ENCODE results near the gene CCL7.

CCL7 gene

GRCh38 chr17:34269969-34270368 is at the start of gene CCL7:
Gene CCL7 (plus strand): TSS chr17:34270221. CDS start chr17:34270291, 70 bp downstream.
- TF ChIP-seq, protein P1, sequence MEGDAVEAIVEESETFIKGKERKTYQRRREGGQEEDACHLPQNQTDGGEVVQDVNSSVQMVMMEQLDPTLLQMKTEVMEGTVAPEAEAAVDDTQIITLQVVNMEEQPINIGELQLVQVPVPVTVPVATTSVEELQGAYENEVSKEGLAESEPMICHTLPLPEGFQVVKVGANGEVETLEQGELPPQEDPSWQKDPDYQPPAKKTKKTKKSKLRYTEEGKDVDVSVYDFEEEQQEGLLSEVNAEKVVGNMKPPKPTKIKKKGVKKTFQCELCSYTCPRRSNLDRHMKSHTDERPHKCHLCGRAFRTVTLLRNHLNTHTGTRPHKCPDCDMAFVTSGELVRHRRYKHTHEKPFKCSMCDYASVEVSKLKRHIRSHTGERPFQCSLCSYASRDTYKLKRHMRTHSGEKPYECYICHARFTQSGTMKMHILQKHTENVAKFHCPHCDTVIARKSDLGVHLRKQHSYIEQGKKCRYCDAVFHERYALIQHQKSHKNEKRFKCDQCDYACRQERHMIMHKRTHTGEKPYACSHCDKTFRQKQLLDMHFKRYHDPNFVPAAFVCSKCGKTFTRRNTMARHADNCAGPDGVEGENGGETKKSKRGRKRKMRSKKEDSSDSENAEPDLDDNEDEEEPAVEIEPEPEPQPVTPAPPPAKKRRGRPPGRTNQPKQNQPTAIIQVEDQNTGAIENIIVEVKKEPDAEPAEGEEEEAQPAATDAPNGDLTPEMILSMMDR (IDR thresholded peaks at IDR 0.05) = no peak
- H3K4me1 ChIP-seq = no peaks in the 10 kb centered on the region
- H3K4me3 ChIP-seq (ENCODE audit: low read depth, low read length) = no peak within 1 kb of the TSS
- no peak within 1 kb of the TSS for H2AFZ ChIP-seq
- H3K9me3 ChIP-seq (ENCODE audit: control insufficient read depth, low read length) = no peaks in the 10 kb centered on the region
- H3K36me3 ChIP-seq (ENCODE audit: control insufficient read depth, insufficient read depth, low read length) = no peaks in the 10 kb centered on the region
- no peak within 1 kb of the TSS for H3K27ac ChIP-seq
- H3K4me2 ChIP-seq (ENCODE audit: low read length) = no peak within 1 kb of the TSS
- H3K9ac ChIP-seq = no peak within 1 kb of the TSS
- no peaks in the 10 kb centered on the region for H3K79me2 ChIP-seq
- H3K27me3 ChIP-seq (ENCODE audit: control insufficient read depth, insufficient read depth, low read length) = no peaks in the 10 kb centered on the region

- H3K4me2 ChIP-seq (ENCODE audit: low read length) = no peak overlapping the region
- H2AFZ ChIP-seq = no peak overlapping the region
- TF ChIP-seq, protein P1 (IDR thresholded peaks at IDR 0.05) = no peak
- H3K79me2 ChIP-seq = no peaks in the 10 kb centered on the region
- no peaks in the 10 kb centered on the region for H3K36me3 ChIP-seq (ENCODE audit: control insufficient read depth, insufficient read depth, low read length)
- H3K4me1 ChIP-seq = no peaks in the 10 kb centered on the region
- H3K9ac ChIP-seq = no peak overlapping the region
- H3K9me3 ChIP-seq (ENCODE audit: control insufficient read depth, low read length) = no peaks in the 10 kb centered on the region
- H3K27ac ChIP-seq = no peak overlapping the region
- no peaks in the 10 kb centered on the region for H3K27me3 ChIP-seq (ENCODE audit: control insufficient read depth, insufficient read depth, low read length)
- H3K4me3 ChIP-seq (ENCODE audit: low read depth, low read length) = no peak overlapping the region
Measured at GRCh38 chr17:34220752-34221395, 49.1 kb upstream of the CCL7 start.

DNA sequence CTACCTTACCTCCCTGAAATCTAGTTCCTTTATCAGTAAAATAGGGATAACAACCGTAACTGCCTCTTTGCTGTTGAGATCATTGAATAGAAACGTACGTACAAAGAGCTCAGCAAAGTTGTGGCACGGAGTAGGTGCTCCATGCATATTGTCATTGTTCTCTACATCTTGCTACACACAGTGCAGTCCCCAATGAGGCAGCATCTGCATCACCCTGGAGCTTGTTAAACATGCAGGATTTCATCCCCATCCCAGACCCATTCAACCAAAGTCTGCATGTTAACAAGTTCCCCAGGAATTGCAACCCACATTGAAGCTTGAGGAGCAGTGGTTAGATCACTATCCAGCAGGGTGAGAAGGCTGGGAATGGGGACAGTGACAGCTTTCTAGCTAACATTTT is 48.6 kb upstream of the CCL7 start:
- no peak overlapping the region for H3K27ac ChIP-seq

DNA sequence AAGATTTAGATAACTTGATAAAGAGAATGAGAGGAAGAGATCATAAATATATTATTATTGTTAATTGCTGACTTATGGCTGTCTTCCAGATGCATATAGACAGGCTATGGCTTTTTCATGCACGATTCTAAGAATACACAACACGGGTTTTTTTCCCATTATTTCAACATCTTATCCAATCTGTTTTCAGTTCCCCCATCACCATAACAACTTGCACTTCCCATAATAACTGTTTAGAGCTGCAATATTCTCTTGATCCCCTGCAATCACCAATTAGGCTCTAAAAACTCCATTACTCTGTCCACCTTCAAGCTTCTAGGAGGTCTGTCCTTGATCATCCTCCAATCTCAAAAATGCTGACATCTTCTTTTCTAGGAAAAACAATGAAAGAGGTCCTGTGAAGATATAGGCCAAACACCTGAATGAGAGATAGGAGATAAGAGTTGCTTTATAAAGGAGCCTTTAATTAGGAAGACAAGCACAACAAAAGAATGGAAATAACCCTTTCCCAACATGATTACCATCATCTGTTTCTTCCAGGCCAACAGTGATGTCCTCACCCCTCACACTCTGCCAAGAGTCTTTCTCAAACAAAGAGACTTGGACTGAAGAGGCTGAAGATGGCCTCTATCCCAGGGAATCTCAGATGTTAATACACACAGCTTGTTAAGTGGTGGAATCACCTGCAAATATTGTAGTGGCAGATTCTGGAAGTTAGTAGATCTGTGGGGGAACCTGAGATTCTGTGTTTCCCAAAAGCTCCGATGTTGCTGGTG is 47.1 kb upstream of the CCL7 start:
- H3K27ac ChIP-seq = no peak overlapping the region
- H2AFZ ChIP-seq = no peak overlapping the region
- no peak overlapping the region for H3K4me3 ChIP-seq (ENCODE audit: low read depth, low read length)
- no peaks in the 10 kb centered on the region for H3K4me1 ChIP-seq
- no peaks in the 10 kb centered on the region for H3K9me3 ChIP-seq (ENCODE audit: control insufficient read depth, low read length)
- TF ChIP-seq, protein P1 (IDR thresholded peaks at IDR 0.05) = no peak
- no peaks in the 10 kb centered on the region for H3K36me3 ChIP-seq (ENCODE audit: control insufficient read depth, insufficient read depth, low read length)
- no peaks in the 10 kb centered on the region for H3K79me2 ChIP-seq
- H3K27me3 ChIP-seq (ENCODE audit: control insufficient read depth, insufficient read depth, low read length) = no peaks in the 10 kb centered on the region
- no peak overlapping the region for H3K9ac ChIP-seq
- H3K4me2 ChIP-seq (ENCODE audit: low read length) = no peak overlapping the region

More for the DNA sequence above, 48.6 kb upstream of the CCL7 start:
- no peak overlapping the region for H3K4me3 ChIP-seq (ENCODE audit: low read depth, low read length)
- no peaks in the 10 kb centered on the region for H3K36me3 ChIP-seq (ENCODE audit: control insufficient read depth, insufficient read depth, low read length)
- TF ChIP-seq, protein P1 (IDR thresholded peaks at IDR 0.05) = no peak
- no peak overlapping the region for H3K9ac ChIP-seq
- H3K27me3 ChIP-seq (ENCODE audit: control insufficient read depth, insufficient read depth, low read length) = no peaks in the 10 kb centered on the region
- no peaks in the 10 kb centered on the region for H3K4me1 ChIP-seq
- no peaks in the 10 kb centered on the region for H3K79me2 ChIP-seq
- H2AFZ ChIP-seq = no peak overlapping the region
- H3K4me2 ChIP-seq (ENCODE audit: low read length) = no peak overlapping the region
- H3K9me3 ChIP-seq (ENCODE audit: control insufficient read depth, low read length) = no peaks in the 10 kb centered on the region
